Cerebellar nuclear complex (tissue), 1 donor: ENCODE measurements around the gene KSR1.
"Not testable (repeated sequence)": the region's sequence is repeated elsewhere in the genome, so short reads cannot be mapped to it uniquely, and the experiment has no call there.

Experiments
- DNase-seq, 2 experiments: peaks; one replicate each; lab custom pipeline; 2025; lab: John Stamatoyannopoulos, UW

KSR1 gene

GRCh38 chr17:27609611-27610303, 153.5 kb downstream of the KSR1 start:
- no peak for DNase-seq

GRCh38 chr17:27610304-27610677, 154.0 kb downstream of the KSR1 start:
- no peak for DNase-seq

- DNase-seq: no peak
Observed at GRCh38 chr17:27612160-27612770, 156.0 kb downstream of the KSR1 start.

GRCh38 chr17:27613433-27613832, 157.2 kb downstream of the KSR1 start:
- DNase-seq: no peak

GRCh38 chr17:27615121-27615520, 158.9 kb downstream of the KSR1 start:
- DNase-seq: no peak

- DNase-seq: no peak
Observed at GRCh38 chr17:27616414-27616813, 160.2 kb downstream of the KSR1 start.

- no peak for DNase-seq
Observed at GRCh38 chr17:27618417-27618816, 162.2 kb downstream of the KSR1 start.

- DNase-seq: no peak
Observed at GRCh38 chr17:27620721-27621120, 164.5 kb downstream of the KSR1 start.

- no peak for DNase-seq
Observed at GRCh38 chr17:27621536-27621935, 165.3 kb downstream of the KSR1 start.

GRCh38 chr17:27621942-27622559, 165.8 kb downstream of the KSR1 start:
- DNase-seq: no peak

GRCh38 chr17:27622986-27623385, 166.7 kb downstream of the KSR1 start:
- DNase-seq: no peak

GRCh38 chr17:27623614-27624013, 167.4 kb downstream of the KSR1 start:
- DNase-seq: no peak

GRCh38 chr17:27624539-27624938, 168.3 kb downstream of the KSR1 start:
- no peak for DNase-seq

GRCh38 chr17:27625856-27626255, 169.6 kb downstream of the KSR1 start:
- DNase-seq: no peak

- DNase-seq: no peak
Observed at GRCh38 chr17:27627514-27627913, 171.3 kb downstream of the KSR1 start.

- no peak for DNase-seq
Observed at GRCh38 chr17:27628376-27628775, 172.1 kb downstream of the KSR1 start.

- DNase-seq: not testable (repeated sequence)
Observed at GRCh38 chr17:27629260-27629659, 173.0 kb downstream of the KSR1 start.

GRCh38 chr17:27630607-27631410, 174.6 kb downstream of the KSR1 start, which contains the start of gene LGALS9:
TSS of gene LGALS9 (plus strand) at chr17:27631188. CDS start at chr17:27631266, 78 bp downstream.
- no peak for DNase-seq

- no peak for DNase-seq
Observed at GRCh38 chr17:27631411-27631760, 175.1 kb downstream of the KSR1 start.

GRCh38 chr17:27631897-27632725, 175.9 kb downstream of the KSR1 start:
- no peak for DNase-seq

- not testable (repeated sequence) for DNase-seq
Observed at GRCh38 chr17:27632766-27633165, 176.5 kb downstream of the KSR1 start.
